Esophagus squamous epithelium (tissue), 5 donors: ENCODE data around the gene DDI2. TPM values are rescaled to one million over a fixed set of nuclear protein-coding genes. Genes with fewer than 3 reads are reported as not detected.

Source experiments
- DNase-seq: peaks from one replicate; lab custom pipeline; 2025; lab: John Stamatoyannopoulos, UW
- H3K27ac ChIP-seq, 4 donors: fragments of 200-600 bp; sonication (generic); one replicate each; pipeline ENCODE4 v1.5.1; 2016 to 2019; ENCODE audit warnings: mild to moderate bottlenecking in 1 of 4
- H3K27me3 ChIP-seq, 4 donors: fragments of 200-600 bp; sonication (generic); 1 replicate in 3 of 4; 2 replicates in 1 of 4; pipeline versions ENCODE4 v1.5.1 to v1.6.0; 2017 to 2021; ENCODE audit warnings: antibody characterized with exemption in 1 of 4
- H3K36me3 ChIP-seq, 3 donors: fragments of 200-600 bp; sonication (generic); one replicate each; pipeline ENCODE4 v1.5.1; 2016 to 2019
- H3K4me1 ChIP-seq, 3 donors: fragments of 200-600 bp; sonication (generic); one replicate each; pipeline ENCODE4 v1.5.1; 2017 to 2019
- H3K4me3 ChIP-seq, 4 donors: fragments of 200-600 bp; sonication (generic); 1 replicate in 3 of 4; 2 replicates in 1 of 4; pipeline ENCODE4 v1.5.1; 2016 to 2019; ENCODE audit warnings: mild to moderate bottlenecking in 2 of 4, moderate library complexity in 1 of 4
- H3K9me3 ChIP-seq, 3 donors: fragments of 200-600 bp; sonication (generic); one replicate each; pipeline ENCODE4 v1.5.1; 2016 to 2019
- POLR2A ChIP-seq, 4 donors: fragments of 450-650 bp; IDR thresholded peaks; one replicate each; pipeline ENCODE4 v1.6.1; 2017; ENCODE audit warnings: antibody characterized with exemption in 4 of 4, mild to moderate bottlenecking in 4 of 4, moderate library complexity in 3 of 4
- WGBS, 2 donors: methylation state at CpG; one replicate each; pipeline ENCODE4 v1.1.5; 2018; 5-methylcytosine and 5-hydroxymethylcytosine counted together
- intact Hi-C: fragments of 100-400 bp; cut with DNase I; formaldehyde crosslinking; loops from one replicate; pipeline ENCODE4 v1.15.0; 2022
- total RNA-seq, 4 donors: library from RNA; depleted of rRNA; stranded (reverse); fragments of >200 nt; gene quantifications; one replicate each; pipeline ENCODE4 v1.1.0, GENCODE V29; 2016
- TF ChIP-seq, protein P1 (sequence below), 6 experiments: fragments of 450-650 bp in 4 of 6; fragments of 200-600 bp in 2 of 6; sonication (generic) in 2 of 6; IDR thresholded peaks; one replicate each; pipeline ENCODE4 v1.5.1; 2016 to 2019; ENCODE audit warnings: antibody characterized with exemption in 6 of 6, mild to moderate bottlenecking in 4 of 6, moderate library complexity in 4 of 6
- donor health status: DM: yes; HTN: yes; CAD: no.

The DDI2 gene
- total RNA-seq, 4 donors from 2014 or later = 20.6 to 62.9 (median 48.3) TPM

- Histone ChIP-seq H3K27ac (peak overlapping the region; percentile 93 to 100 (median 96)), H3K9me3 (no peaks in the 10 kb centered on the region), H3K4me1 (peaks cover 21 to 72% (median 24%) of the 10 kb centered on the region in 3 donors), H3K27me3 (no peaks in the 10 kb centered on the region), H3K4me3 (peak overlapping the region; percentile 66 to 94 (median 90)), H3K36me3 (peaks cover 0 to 11% (median 0%) of the 10 kb centered on the region in 3 donors)
- WGBS, 2 donors = 6 to 8% methylated on average over 3 to 5 of the region's 72 CpGs
- intact Hi-C loops = loop anchor here (5.0 kb wide), 1 partner anchor 67 kb away; the partner anchor contains the start of gene DDI2
- TF ChIP-seq POLR2A (IDR thresholded peaks at IDR 0.05) = peak in 1 of 4 donors; percentile 16
- TF ChIP-seq, protein P1, sequence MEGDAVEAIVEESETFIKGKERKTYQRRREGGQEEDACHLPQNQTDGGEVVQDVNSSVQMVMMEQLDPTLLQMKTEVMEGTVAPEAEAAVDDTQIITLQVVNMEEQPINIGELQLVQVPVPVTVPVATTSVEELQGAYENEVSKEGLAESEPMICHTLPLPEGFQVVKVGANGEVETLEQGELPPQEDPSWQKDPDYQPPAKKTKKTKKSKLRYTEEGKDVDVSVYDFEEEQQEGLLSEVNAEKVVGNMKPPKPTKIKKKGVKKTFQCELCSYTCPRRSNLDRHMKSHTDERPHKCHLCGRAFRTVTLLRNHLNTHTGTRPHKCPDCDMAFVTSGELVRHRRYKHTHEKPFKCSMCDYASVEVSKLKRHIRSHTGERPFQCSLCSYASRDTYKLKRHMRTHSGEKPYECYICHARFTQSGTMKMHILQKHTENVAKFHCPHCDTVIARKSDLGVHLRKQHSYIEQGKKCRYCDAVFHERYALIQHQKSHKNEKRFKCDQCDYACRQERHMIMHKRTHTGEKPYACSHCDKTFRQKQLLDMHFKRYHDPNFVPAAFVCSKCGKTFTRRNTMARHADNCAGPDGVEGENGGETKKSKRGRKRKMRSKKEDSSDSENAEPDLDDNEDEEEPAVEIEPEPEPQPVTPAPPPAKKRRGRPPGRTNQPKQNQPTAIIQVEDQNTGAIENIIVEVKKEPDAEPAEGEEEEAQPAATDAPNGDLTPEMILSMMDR (IDR thresholded peaks at IDR 0.05) = peak in 2 of 6 experiments; percentile 7 to 28
- DNase-seq = no peak
Measured at GRCh38 chr1:15684468-15685291, 67.4 kb downstream of the DDI2 start.

- intact Hi-C loops = no loop called here
- no peaks in the 10 kb centered on the region for H3K27me3 ChIP-seq
- peaks cover 17 to 65% (median 21%) of the 10 kb centered on the region in 3 donors for H3K4me1 ChIP-seq
- TF ChIP-seq POLR2A (IDR thresholded peaks at IDR 0.05) = peak in 1 of 4 donors; percentile 8
- TF ChIP-seq, protein P1 (IDR thresholded peaks at IDR 0.05) = no peak
- WGBS, 2 donors = 29 to 34% methylated on average over 4 of the region's 4 CpGs
- H3K4me3 ChIP-seq = peak overlapping the region in 3 of 4 donors; percentile 66 to 94 (median 87)
- H3K36me3 ChIP-seq = peaks cover 0 to 18% (median 0%) of the 10 kb centered on the region in 3 donors
- H3K9me3 ChIP-seq = no peaks in the 10 kb centered on the region
- DNase-seq = no peak
- peak overlapping the region; percentile 45 to 100 (median 96) for H3K27ac ChIP-seq
Measured at GRCh38 chr1:15685820-15686219, 68.6 kb downstream of the DDI2 start.

- peaks cover 0 to 21% (median 0%) of the 10 kb centered on the region in 3 donors for H3K36me3 ChIP-seq
- WGBS, 2 donors = 54 to 79% methylated on average over 2 of the region's 2 CpGs
- intact Hi-C loops = no loop called here
- no peak overlapping the region for H3K27ac ChIP-seq
- TF ChIP-seq POLR2A (IDR thresholded peaks at IDR 0.05) = no peak
- TF ChIP-seq, protein P1 (IDR thresholded peaks at IDR 0.05) = no peak
- no peaks in the 10 kb centered on the region for H3K27me3 ChIP-seq
- DNase-seq = no peak
- peaks cover 27 to 65% (median 27%) of the 10 kb centered on the region in 3 donors for H3K4me1 ChIP-seq
- no peaks in the 10 kb centered on the region for H3K9me3 ChIP-seq
- H3K4me3 ChIP-seq = no peak overlapping the region
Measured at GRCh38 chr1:15687446-15687845, 70.2 kb downstream of the DDI2 start.

- 93% methylated on average over 6 of the region's 6 CpGs for WGBS, 2 donors
- H3K36me3 ChIP-seq = peaks cover 0 to 24% (median 0%) of the 10 kb centered on the region in 3 donors
- no peaks in the 10 kb centered on the region for H3K9me3 ChIP-seq
- H3K27me3 ChIP-seq = no peaks in the 10 kb centered on the region
- DNase-seq = no peak
- H3K27ac ChIP-seq = no peak overlapping the region
- H3K4me1 ChIP-seq = peaks cover 16 to 57% (median 32%) of the 10 kb centered on the region in 3 donors
- TF ChIP-seq, protein P1 (IDR thresholded peaks at IDR 0.05) = no peak
- TF ChIP-seq POLR2A (IDR thresholded peaks at IDR 0.05) = no peak
- no peak overlapping the region for H3K4me3 ChIP-seq
- intact Hi-C loops = no loop called here
Measured at GRCh38 chr1:15690317-15690716, 73.1 kb downstream of the DDI2 start.
